Posterior cingulate gyrus (tissue), 11 donors: ENCODE data around the gene DKK1.

Source experiments
- DNase-seq, 10 donors: peaks; one replicate each; pipeline versions ENCODE4 v3.0.0 to v3.0.0-alpha.2; 2020 to 2021; ENCODE audit warnings: mixed read lengths in 3 of 10
- intact Hi-C: fragments of 100-400 bp; cut with DNase I; formaldehyde crosslinking; loops from one replicate; pipeline ENCODE4 v1.15.1; 2023

The DKK1 gene

GRCh38 chr10:52313933-52314821, at the start of gene DKK1:
Gene DKK1, plus strand, starts transcription at chr10:52314281. Its CDS starts 154 bp downstream, at chr10:52314435.
- intact Hi-C loops = no loop called here
- peak in 9 of 10 donors; percentile 43 to 91 (median 59) for DNase-seq

DNA sequence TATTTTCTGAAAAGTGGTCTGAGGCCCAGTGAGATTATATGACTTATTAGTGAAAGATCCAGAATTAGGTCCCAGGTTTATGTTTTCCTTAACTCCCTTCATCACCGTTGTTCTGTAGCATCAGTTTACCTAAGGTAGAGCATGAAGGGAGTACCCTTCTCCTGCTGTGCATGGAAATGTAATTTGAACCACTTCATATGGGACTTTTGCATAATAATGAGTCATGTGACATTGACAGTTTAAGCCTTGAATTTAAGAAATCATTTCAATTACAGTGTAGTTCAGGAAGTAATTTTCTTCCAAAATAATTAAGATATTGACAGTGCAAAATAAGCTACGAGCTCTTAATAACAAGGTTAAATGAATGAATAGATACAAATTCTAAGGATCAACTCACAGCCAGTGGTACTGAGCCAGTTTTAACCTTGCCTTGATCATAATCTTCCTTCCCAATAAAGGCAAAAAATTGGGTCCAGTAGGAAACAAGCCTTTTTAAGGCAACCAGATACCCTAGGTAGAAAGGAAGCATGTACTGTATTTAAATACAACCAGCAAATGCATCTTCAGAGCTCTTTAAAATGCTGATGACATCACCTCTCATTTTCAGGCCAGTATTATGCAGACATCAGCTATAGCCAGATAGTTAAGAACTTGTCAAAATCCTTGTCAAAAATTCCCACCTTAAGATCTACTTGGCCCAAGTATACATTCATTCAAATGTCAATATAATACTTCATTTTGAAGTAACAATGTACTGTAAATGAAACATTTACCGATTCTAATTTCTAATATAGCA, 48.8 kb upstream of the DKK1 start:
- no peak for DNase-seq
- intact Hi-C loops = no loop called here

GRCh38 chr10:52266858-52267257, 47.2 kb upstream of the DKK1 start:
- intact Hi-C loops = no loop called here

DNA sequence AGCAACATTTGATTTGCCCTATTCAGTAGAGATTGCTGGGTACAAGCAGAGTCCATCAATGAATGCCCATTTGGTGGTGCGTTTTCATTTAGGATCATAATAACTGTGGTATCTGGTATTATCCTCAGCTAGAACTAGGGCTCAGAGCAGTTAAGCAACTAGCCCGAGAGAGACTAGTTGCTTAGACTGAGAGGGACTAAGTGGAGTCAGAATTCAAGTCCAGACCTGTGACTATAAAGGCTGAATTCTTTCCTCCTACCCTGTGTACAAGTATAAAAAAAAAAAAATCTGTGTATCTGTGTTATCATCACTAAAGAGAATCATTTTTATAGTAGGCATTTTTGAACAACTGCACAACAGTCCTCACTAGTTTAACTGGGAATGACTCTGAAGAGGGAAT, 45.3 kb upstream of the DKK1 start:
- DNase-seq = no peak
- intact Hi-C loops = no loop called here

More at GRCh38 chr10:52266858-52267257, 47.2 kb upstream of the DKK1 start:
- no peak for DNase-seq

DNA sequence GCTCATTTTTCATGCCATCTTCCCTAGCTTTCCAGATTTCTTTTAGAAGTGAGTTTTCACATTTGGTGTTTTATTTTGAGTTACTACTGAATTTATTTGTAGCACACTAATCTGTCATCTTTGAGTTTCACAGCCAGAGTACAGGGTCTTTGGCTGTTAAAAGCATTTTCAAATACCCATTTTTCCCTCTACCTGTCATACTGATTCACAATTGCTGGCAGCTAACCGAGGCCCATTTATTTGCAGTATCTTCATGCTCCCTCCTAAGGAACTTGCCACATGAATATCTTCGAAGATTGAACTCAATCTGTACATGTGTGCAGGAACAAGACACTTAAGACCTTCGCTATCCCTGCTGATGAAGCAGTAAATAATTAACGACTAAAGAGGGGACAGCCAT, 44.8 kb upstream of the DKK1 start:
- intact Hi-C loops = no loop called here
- DNase-seq = no peak

DNA sequence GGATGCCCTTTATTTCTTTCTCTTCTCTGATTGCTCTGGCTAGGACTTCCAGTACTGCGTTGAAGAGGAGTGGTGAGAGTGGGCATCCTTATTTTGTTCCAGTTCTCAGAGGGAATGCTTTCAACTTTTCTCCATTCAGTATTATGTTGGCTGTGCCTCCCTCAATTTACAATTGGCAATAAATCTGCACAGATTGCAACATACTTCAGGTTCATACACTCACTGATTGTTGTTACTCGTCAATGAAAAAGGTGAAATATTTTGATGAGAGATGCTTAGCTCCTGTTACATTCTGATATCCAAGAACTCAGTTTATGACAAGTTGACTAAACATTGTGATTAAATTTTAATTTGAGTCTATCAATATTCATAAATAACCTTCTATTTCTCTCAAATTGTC, 37.9 kb upstream of the DKK1 start:
- no peak for DNase-seq
- intact Hi-C loops = no loop called here

GRCh38 chr10:52276986-52277385, 37.1 kb upstream of the DKK1 start:
- no peak for DNase-seq
- intact Hi-C loops = no loop called here

- intact Hi-C loops = no loop called here
- no peak for DNase-seq
Observed at GRCh38 chr10:52279546-52279945, 34.5 kb upstream of the DKK1 start.

DNA sequence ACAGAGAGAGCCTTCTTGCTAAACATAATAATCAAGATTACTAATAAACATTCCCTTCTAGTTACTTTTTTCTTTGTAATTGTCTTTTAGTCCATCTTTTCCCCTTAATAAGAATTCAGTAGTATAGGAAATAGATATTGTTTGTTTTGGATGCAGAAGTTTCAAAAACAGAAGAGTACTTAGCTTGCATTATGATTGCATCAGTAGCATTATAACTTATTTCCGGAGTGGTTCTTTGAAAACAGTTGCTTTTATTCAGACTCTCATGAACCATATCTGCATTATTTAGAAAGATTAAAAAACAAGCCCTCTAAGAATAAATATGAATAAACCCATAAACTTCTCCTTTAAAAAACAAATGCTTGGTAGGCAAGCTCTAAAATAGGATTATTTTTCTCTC, 34.0 kb upstream of the DKK1 start:
- no peak for DNase-seq
- intact Hi-C loops = no loop called here

GRCh38 chr10:52283174-52283573, 30.9 kb upstream of the DKK1 start:
- intact Hi-C loops = no loop called here
- no peak for DNase-seq

DNA sequence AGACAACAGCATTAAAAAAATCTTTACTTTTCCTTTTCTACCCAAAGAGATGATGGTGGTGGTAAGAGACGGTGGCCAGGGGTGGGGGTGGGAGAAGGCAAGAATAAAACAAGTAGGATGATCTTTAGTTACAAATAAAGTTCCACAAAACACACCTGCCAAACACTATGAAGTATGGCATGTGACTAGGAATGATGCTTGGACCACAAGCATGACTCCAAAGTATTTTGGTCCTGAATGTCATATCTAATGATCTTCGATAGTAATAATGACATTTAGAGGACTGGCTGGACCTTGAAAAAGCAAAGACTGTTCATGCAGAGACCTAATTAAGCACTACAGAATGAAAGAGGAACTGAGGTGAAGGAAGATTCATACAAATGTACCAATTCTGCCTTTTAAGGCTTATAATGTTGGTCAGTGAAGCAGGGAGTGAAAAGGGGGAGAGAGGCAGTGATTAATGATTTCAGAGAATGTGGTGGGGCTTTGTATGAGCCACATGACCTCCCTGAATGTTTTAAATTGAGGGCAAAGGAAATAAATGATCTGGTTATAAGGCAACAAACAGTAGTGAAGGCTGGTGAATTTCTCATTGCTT, 29.6 kb upstream of the DKK1 start:
- DNase-seq = no peak
- intact Hi-C loops = no loop called here

DNA sequence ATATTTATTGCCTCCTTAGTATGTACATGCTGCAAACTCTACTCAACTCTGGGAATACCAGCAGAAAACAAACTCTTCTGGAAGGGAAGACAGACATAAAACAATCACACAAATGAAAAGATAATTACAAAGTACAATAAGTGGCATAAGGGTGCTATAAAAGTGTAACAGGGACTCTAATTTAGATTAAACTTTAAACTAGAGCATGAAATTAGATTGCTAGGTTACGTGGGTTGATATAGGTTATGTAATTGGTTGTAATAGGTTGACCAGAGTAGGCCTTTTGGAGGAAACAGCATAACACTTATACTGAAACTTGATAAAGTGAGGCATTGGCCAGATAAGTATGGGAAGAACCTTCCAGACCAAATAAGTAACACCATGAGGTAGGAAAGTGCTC, 26.2 kb upstream of the DKK1 start:
- DNase-seq = no peak
- intact Hi-C loops = no loop called here

DNA sequence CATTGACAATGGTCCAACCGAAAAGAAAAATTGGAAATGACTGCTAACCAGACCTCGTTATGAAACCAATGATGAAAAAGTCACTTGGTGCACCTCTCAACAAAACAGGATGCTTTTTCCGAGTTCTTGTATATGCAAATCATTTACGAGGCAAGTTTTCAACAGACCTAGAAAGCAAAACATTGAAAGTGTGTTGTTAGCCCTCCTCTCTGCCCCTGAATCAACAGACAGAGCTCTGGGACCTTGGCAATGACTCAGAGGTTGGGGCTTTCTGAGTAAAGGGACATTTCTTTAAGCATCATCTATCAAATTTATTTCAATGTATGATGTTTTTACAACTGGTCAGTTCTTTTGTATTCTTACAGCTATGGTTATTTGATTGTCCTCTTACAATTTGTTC, 16.3 kb upstream of the DKK1 start:
- intact Hi-C loops = no loop called here
- DNase-seq = no peak

- DNase-seq = no peak
- intact Hi-C loops = no loop called here
Observed at GRCh38 chr10:52300599-52301277, 13.3 kb upstream of the DKK1 start.

GRCh38 chr10:52308251-52309031, 5.6 kb upstream of the DKK1 start:
- peak in 9 of 10 donors; percentile 56 to 95 (median 72) for DNase-seq
- intact Hi-C loops = loop anchor here (1.0 kb wide), 3 partner anchors 181 to 472 kb away; no protein-coding TSS in a partner anchor

DNA sequence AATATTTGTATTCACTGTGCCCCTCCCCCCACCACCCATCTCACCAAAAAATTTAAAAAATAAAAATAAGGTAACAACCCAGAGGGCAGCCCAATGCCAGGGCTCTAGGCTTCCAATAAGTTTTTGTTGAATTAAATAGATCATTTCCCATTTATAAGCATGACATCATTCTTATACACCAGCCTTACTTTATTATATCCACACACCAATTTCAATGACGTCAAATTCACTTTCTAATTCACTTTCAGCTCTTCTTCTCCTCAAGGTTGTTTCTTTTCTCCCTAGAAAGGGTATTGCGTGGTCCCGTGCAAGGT, 1.2 kb upstream of the DKK1 start:
- intact Hi-C loops = no loop called here
- DNase-seq = no peak

DNA sequence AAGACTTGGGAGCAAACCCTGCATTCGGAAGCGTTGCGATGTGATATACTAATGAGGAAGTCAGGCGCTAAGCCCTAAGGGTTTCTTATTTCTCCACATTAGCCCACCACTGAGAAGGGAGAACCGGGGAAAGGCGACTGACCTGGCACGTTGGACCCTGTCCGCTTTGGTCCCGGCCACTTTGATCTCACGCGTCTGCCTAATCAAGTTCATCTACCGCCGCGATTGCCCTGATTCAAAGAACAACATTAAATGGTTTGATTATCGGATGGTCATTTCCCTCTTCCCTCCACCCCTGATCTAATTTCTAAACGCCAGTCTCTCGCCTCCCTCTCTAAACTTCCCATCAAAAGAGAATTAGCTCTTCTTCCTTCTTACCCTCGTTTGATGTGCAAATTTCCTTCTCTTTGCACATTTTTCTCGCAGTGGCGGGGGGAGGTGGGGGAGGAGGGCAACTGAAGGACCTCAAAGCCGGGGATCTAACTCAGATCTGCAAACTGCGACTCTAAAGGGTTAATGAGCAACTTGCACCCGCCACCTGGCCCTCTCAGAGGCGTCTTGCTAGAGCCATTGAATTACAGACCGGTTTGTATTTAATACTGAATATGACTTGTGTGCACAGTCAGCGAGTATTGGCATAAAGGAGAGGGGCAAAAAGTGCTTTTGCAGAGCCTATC, 687 bp upstream of the DKK1 start:
- DNase-seq = peak in 2 of 10 donors; percentile 8 to 72
- intact Hi-C loops = no loop called here

DNA sequence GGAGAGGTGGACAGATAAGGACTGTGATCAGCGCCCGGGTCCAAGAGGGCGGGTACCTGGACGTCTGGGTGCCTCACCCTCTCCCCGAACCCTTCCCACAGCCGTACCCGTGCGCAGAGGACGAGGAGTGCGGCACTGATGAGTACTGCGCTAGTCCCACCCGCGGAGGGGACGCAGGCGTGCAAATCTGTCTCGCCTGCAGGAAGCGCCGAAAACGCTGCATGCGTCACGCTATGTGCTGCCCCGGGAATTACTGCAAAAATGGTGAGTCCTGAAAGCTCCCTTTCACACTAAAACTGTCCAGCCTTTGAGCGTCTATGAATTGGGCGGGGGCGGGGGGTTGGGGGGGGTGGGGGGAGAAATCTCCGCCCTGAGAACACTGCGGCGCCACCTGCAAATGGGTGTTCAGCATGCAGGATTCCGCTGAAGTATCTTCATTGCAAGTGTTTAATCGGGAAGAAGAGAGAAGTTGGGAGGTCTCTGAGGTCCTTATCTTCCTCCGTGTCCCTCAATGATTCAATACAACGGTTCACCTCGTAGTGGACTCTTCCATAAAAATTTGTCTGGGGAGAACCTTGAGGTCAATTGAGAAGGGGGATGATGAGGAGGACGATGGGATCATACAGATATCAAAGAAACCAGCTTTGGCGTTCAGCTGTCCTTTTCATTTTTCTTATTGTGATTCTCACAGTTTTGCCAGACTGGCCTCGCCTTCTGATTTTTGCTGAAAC, 906 bp downstream of the DKK1 start:
- intact Hi-C loops = no loop called here
- DNase-seq = peak in 8 of 10 donors; percentile 19 to 88 (median 46)

DNA sequence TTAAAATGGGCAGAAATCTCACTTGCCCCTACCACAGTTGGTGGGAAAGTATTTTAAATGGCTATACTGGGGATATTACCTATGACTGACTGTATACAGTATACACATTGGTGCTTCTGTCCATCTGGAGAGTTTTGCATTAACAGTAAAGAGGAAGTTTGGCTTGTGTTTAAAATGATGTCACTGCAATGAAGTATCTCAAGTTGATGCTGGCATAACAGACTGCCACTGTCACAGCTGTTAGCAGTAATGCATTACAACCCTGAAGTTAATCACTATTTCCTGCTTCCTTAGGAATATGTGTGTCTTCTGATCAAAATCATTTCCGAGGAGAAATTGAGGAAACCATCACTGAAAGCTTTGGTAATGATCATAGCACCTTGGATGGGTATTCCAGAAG, 1.9 kb downstream of the DKK1 start:
- DNase-seq = no peak
- intact Hi-C loops = no loop called here
